T-helper 9 cell (primary cell): ENCODE measurements around the gene MAP1LC3B2.

Source experiments
- DNase-seq: peaks from one replicate; pipeline ENCODE4 v3.0.0-alpha.2; 2020

Gene MAP1LC3B2

DNA sequence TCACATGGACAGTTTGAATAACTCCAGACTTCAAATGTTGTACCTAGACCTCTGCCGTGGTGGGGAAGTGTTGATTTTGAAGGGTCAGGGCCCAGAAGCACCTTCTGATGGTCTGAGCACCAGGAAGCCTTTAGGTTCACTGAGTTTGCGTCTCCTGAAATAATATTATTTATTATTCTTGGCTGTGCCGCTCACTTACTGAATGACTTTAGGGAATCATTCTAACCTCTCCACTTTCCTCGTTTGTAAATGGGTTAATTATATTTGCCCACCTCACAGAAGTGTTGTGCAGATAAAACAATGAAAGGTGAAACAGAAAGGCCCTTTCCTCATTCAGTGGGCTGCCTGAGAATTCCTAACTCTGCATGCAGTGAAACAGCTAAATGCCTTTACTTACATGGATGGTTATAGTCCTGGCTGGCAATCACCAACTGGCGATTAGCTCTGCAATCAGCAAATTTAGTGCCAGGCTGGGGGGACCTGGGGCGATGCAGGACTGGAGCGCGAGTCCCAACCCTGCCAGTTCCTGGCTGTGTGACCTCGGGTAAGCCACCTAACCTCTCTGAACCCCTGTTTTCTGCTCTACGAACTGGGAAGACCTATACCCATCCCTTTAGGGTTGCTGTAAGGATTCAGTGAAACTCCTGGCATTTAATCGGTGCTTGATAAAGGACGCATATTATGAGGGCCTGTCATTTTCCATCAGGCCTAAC lies 57.5 kb downstream of the MAP1LC3B2 start:
- no peak for DNase-seq

DNA sequence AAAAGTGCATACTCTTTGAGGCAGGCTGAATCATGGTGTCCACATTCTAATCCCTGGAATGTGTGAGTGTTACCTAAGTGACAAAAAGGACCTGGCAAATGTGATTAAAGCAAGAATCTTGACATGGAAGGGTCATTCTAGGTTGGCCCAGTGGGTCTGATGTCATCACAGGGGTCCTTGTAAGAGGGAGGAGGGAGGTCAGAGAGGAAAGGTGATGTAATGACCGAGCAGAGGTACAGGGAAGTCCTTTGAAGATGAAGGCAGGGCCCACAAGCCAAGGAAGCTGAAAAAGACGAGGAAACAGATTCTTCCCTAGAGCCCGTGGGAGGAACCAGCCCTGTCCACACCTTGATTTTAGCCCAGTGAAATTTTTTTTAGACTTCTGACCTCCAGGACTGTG lies 60.1 kb downstream of the MAP1LC3B2 start:
- no peak for DNase-seq

DNA sequence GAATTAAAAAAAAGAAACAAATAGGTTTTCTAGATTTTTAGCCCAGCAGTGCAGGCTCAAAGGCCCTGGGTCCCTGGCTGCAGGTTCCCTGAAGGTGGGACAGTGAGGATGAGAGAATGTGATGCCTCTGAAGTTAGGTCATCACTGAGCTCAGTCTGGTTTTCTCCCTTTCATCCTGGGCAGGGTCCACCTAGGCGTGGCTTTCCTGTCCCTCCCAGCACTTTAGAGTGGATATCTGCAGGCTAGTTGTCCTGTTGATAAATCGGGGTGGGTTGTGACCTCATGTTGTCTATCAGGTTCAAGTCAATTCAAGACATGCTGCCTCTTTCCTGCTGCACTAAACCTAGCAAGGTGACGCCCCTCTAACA lies 60.9 kb downstream of the MAP1LC3B2 start:
- no peak for DNase-seq

DNA sequence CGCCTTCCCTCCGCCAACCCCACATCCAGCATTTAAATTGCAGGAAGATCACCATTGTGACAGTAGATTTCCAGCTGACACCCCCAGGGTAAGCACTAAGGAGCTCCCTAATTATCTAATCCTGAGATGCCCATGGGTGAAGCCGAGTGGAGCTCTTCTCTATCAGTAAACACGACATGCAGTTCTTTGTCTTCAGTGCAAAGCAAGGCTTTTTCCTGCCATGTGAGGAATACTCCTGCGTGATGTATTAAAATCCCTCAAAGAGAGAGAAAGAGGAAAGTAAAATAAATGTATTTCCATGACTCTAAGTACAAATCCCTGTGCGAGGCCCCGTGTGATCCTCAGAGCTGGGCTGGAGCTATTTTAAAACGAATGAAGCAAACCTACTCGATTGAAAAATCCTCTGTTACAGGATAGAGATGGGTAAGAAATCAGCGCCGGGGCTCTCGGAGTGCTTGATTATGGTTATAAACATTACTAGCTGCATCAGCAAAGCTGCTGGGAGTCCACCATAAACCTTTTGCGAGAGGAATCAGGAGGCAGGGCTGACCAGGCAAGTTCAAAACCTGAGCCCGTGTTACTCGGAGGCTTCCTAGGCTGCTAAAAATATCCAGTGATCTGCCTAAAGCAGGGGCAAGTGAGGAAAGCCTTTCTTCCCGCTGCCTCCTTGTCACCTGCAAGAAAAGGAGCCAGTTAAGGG lies 61.5 kb downstream of the MAP1LC3B2 start:
- no peak for DNase-seq

DNA sequence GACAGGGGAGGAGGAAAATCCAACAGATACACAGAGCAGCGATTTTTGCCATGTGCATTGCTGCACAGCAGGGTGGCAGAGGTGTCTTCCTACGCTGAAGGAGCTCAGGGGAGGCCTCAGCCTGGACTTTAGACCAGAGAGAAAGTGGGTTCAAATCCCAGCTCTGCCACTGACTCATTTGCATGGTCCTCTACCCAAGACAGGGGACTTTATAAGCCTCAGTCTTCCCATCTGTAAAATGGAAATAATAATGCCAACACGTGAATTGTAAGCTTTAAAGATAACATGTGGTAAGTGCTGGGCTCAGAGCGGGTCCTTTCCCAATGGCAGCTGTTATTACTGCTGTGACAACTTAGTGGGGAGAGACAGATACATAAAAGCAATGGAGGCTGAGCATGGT lies 62.0 kb downstream of the MAP1LC3B2 start:
- DNase-seq = no peak

DNA sequence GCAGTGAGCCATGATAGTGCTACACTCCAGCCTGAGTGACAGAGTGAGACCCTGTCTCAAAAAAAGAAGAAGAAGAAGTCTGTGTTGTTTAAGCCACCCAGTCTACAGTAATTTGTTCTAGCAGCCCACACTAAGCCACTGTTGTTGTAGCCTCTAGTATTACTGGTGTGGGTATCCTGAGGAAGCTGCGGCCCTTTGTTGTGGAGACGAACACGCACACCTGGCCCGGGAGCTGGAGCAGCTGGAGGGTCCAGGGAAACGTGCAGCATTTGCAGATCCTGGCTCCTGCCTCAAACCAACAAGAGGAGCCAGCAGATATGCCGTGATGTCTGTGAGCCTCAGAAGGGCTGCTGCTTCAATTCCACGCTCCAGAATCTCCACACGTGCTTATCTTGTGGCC lies 65.3 kb downstream of the MAP1LC3B2 start:
- no peak for DNase-seq

DNA sequence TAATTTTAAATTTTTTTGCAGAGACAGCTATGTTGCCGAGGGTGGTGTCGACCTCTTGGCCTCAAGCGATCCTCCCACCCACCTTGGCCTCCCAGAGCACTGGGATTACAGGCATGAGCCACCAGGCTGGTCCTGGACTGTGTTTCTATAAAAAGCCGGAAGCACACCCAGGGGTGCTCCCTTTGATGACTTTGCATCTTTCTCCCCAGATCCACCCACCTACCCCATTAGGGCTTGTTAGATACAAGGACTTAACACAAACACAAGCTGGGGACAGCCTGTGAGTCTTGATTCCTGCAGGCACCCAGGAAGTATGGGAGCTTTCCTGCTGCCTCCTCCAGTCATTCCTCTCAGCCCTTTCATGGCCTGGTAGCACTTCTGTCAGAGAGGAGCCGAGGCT lies 67.0 kb downstream of the MAP1LC3B2 start:
- DNase-seq = no peak
